EH (cell line): ENCODE results near the gene PRKAB1.
A peak's percentile ranks its signal among the peaks of the same experiment; 100 is the strongest.

ENCODE experiments used
- DNase-seq: peaks from one replicate; pipeline ENCODE4 v3.0.0-alpha.2; 2015; ENCODE audit warnings: low read depth

Gene PRKAB1

DNA sequence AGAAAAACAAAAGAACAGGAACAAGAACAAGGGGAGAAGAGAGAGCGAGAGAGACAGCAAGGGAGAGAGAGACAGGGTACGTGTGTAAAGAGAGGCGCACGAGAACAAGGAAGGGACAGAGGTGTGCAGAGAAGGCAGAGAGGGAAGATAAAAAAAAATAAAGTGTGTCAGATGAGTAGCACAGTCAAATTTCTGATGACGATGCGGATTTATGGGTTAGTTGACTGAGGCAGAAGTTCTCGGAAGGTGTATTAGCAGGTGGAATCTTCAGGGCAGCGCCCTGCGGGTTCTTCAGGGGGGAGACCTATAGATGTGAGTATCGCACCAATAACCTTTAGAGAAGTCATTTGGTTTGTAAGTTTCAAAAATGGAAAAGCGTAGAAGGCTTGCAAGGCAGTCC lies 44.8 kb downstream of the PRKAB1 start:
- DNase-seq, result no peak

DNA sequence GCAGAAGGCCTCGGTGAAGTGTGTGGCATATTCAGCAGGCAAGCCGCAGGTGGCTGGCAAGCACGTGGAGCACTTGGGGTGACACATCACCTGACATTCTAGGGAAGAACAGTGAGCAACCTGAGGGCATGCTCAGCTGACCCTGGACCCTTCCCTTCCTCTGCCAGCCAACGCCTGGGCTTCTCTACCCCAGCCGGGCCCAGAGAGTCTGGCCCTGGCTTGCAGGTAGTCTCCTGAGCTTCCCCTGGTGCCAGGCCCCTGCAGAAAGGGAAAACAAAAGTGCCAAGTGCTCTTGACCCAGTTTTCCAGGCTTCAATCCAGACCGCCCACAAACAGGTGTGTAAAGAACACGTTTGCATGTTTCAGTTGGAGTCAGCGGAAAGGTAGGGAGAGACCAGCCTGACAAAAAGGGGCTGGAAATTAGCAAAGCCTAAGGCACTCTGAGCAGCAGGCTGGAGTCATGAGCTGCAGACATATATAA lies 45.7 kb downstream of the PRKAB1 start:
- DNase-seq, result no peak

DNA sequence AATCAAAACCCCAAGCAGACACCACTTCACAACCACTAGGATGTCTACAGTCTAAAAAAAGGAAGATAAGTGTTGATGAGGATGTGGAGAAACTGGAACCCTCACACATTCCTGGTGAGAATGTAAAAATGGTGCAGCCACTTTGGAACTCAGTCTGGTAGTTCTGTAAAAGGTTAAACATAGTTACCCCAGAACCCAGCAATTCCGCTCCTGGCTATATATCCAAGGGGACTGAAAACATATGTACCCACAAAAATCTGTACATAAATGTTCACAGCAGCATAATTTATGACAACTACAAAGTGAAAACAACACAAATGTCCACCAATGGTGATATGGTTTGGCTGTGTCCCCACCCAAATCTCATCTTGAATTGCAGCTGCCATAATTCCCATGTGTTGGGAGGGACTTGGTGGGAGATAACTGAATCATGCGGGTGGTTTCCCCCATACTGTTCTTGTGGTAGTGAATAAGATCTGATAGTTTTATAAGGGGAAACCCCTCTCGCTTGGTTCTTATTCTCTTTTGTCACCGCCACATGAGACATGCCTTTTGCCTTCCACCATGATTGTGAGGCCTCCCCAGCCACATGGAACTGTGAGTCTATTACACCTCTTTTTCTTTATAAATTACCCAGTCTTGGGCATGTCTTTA lies 46.8 kb downstream of the PRKAB1 start:
- no peak for DNase-seq

DNA sequence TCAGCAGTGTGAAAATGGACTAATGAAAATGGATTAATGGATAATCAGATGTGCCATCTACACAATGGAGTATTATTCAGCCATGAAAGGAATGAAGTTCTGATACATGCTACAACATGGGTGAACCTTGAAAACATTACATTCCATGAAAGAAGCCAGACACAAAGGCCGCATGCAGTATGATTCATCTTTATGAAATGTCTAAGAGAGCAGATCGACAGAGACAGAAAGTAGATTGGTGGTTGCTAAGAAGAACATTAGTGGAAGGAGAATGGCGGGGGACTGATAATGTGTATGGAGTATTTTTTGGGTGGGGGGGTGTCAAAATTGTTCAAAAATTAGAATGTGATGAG lies 47.3 kb downstream of the PRKAB1 start:
- DNase-seq, result peak; percentile 41

DNA sequence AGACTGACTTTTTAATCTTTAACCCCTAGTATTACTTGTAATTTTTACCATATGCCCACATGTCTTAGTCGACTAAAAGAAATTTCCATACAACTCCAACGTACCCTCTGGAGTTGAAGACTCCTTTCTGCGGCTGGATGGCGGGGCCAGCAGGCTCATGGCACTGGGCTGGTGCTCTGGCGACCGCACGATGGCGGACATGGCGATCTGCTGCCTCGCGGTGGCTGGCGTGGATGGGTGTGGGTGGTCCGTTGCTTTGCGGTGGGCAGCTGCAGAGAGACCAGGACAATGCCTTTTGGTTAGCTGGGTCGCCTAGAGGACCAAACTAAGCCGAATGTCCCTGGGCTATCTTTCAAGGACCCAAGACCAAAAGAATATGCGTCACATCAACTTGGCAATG lies 50.2 kb downstream of the PRKAB1 start:
- DNase-seq, result no peak

DNA sequence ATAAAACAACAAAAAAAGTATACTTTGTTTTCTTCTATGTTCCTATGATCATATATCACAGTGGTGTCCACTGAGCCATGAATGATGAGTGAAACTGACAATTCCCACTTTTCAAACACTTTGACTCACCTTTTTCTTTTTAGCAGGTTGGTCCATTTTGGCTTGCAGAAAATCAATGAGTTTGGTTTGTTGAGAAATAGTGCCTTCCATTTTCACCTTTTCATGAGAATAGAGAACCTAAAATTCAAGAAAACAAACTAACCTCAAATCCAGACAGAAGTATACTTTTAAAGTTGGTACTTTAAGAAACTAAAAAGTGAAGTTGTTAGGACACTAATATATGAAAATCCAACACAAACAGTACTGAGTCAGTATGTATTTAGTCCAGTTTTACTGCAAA lies 52.4 kb downstream of the PRKAB1 start:
- DNase-seq, result no peak

DNA sequence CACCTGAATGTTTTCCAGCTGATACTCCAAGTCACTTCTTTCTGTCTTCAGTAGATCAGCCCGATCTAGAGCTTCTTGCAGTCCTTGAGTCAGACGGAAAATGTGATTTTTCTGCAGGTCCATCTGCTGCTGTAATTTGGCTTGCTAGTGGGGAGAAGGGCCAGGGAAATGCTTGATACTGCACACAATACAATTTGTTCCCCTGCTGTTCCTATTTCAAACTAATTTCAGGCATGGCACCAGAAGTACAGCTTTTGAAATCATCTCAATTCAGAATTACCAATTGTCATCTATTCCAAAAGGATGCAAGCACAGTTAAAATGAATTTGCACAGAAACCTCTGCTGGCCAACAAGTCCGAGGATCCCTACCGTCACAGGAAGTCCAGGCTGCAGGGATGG lies 53.4 kb downstream of the PRKAB1 start:
- no peak for DNase-seq

DNA sequence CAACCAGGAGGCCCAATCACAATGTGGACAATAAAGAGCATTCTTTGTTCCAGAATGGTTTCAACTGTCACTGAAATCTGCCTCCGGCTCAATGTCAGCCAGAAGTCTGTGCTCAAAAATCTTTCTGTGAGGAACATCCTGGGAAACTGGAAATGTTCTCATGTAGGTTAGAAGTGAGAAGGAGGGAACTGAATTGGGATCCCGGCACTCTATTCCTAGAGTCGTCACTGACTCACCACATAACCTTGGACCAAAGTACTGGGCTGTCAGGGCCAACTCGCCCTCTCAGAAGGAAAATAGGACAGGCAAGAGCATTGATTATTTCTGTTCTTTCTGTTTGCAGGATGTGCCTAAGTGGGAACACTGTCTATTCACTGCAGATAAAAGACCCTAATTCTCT lies 57.6 kb downstream of the PRKAB1 start:
- DNase-seq, result no peak

DNA sequence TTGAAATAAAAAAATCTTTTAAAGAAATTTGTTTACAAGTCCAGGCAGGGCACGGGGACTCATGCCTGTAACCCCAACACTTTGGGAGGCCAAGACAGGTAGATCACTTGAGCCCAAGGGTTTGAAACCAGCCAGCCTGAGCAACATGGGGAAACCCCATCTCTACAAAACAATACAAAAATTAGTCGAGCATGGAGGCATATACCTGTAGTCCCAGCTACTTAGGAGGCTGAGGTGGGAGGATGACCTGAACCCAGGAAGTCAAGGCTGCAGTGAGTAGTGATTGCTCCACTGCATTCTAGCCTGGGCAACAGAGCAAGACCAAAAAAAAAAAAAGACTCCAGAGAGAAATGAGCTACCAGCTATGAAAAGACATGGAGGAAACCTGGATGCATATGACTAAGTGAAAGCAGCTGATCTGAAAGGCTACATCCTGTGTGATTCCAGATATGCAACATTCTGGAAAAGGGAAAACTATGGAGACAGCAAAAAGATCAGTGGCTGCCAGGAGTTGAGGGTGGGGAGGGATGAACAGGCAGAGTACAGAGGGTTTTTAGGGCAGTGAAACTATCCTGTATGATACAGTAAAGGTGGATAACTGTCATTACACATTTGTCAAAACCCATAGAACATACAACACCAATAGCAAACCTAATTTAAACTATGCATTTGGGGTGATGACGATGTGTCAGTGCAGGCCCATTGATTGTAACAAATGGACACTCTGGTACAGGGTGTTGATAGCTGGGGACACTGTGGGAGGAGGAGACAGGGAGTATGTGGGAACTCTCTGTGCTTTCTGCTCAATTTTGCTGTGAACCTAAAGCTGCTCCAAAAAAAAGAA lies 59.9 kb downstream of the PRKAB1 start:
- peak; percentile 6 for DNase-seq

DNA sequence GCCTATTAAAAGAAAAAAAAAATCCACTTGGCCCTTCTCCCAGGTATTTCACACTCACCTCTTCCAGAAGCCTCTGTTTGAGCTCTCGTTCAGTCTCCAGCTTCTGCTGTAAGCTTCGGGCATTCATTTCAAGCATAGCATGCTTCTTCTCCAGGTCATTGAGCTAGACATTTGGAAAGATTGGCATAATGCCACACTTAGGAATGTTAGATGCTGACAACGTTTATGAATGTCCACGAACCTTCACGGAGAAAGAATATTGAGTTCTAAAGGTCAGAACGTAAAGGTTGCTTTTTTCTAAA lies 60.5 kb downstream of the PRKAB1 start:
- DNase-seq, result no peak

DNA sequence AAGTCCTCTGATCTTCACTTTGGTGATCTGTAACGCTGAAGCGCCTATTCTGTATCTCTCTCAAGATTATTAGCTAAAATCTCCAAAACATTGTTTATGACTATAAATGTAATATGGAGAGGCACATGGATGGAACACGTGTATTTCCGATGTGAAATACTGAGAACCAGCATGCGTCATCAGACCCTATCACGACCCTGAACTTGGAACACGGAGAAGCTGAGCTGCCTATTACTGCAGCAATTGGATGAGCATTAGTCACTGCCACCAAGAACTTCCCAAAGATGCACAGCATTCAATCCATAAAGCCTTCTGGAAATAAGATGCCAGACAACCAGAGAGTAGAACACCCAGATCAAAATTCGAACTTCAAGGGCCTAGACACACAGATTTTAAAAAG lies 61.9 kb downstream of the PRKAB1 start:
- no peak for DNase-seq

DNA sequence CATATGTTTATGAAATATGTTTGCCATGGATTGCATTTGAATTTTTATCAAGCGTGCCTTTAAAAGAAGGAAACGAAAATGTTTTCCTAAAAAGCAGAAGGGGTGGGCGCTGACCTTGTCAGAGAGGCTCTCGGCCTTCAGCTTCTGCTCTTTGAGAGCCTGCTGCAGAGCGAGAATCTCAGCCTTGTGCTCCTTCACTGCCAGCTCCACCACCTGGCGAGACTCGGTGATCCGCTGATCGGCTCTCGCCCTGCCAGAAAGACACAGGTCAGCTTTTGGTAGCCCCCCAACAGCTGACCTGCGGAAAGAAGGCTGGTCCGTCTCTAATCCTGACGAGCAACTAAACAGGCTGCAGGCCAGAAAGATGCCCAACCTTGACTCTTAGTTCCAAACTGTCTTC lies 62.4 kb downstream of the PRKAB1 start:
- DNase-seq, result no peak
